Vagina (tissue), 2 donors: ENCODE data around the gene TMEM45A. TPM values are rescaled to one million over a fixed set of nuclear protein-coding genes. Genes with fewer than 3 reads are reported as not detected.

Source experiments
- DNase-seq, 2 donors: peaks; one replicate each; pipeline ENCODE4 v3.0.0-alpha.2; 2017; ENCODE audit errors: extremely low spot score in 2 of 2
- H3K27ac ChIP-seq: fragments of 200-600 bp; sonication (generic); one replicate; pipeline ENCODE4 v1.5.1; 2019
- H3K27me3 ChIP-seq: fragments of 200-600 bp; sonication (generic); one replicate; pipeline ENCODE4 v1.5.1; 2019
- H3K36me3 ChIP-seq, 2 donors: fragments of 200-600 bp; sonication (generic); one replicate each; pipeline ENCODE4 v1.5.1; 2017 to 2019
- H3K4me1 ChIP-seq: fragments of 200-600 bp; sonication (generic); one replicate; pipeline ENCODE4 v1.5.1; 2019
- H3K4me3 ChIP-seq, 2 donors: fragments of 200-600 bp; sonication (generic); 1 replicate in 1 of 2; 2 replicates in 1 of 2; pipeline ENCODE4 v1.5.1; 2016 to 2019
- H3K9me3 ChIP-seq: fragments of 200-600 bp; sonication (generic); one replicate; pipeline ENCODE4 v1.5.1; 2019
- POLR2A ChIP-seq, 2 donors: fragments of 450-650 bp; IDR thresholded peaks; one replicate each; pipeline ENCODE4 v1.6.1; 2017; ENCODE audit warnings: antibody characterized with exemption in 2 of 2, mild to moderate bottlenecking in 2 of 2, moderate library complexity in 2 of 2
- POLR2AphosphoS5 ChIP-seq, 2 donors: sonication (generic); formaldehyde crosslinking; IDR thresholded peaks; one replicate each; pipeline ENCODE4 v1.9.0; 2017; ENCODE audit warnings: antibody characterized with exemption in 2 of 2, mild to moderate bottlenecking in 2 of 2, low read depth in 1 of 2; ENCODE audit not compliant: insufficient read depth in 1 of 2
- intact Hi-C: fragments of 100-400 bp; cut with DNase I; formaldehyde crosslinking; loops from one replicate; pipeline ENCODE4 v1.15.1; 2023
- total RNA-seq: library from RNA; depleted of rRNA; stranded (reverse); fragments of >200 nt; gene quantifications from one replicate; pipeline ENCODE4 v1.2.3, GENCODE V29; 2016
- TF ChIP-seq, protein P1 (sequence below), 3 experiments: fragments of 450-650 bp in 2 of 3; fragments of 200-600 bp in 1 of 3; sonication (generic) in 1 of 3; IDR thresholded peaks; one replicate each; pipeline ENCODE4 v1.5.1; 2017 to 2019; ENCODE audit warnings: antibody characterized with exemption in 3 of 3, mild to moderate bottlenecking in 2 of 3, moderate library complexity in 2 of 3

TMEM45A gene
- total RNA-seq, 1 donor from 2014 or later = 46.4 TPM

DNA sequence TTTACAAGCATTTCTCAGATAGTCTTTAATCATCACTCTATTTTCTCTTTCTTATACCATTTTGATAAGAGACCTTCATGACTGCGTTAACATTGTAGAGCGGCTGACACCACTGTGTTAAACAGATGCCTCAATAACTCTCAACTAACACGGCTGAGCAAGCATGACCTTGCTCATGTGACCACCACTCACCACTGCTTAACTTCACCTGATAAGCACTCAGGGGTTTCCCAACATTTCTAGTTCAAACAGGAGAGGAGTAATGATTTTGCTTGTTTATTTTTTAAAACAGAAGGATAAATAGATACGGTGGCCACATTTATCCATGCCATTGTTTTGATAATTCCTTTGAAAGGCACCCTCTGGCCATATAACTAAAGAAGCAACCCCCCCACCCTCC, 37.7 kb upstream of the TMEM45A start:
- Histone ChIP-seq H3K27me3 (no peaks in the 10 kb centered on the region), H3K9me3 (no peaks in the 10 kb centered on the region), H3K27ac (no peak overlapping the region), H3K4me1 (no peaks in the 10 kb centered on the region), H3K36me3 (no peaks in the 10 kb centered on the region), H3K4me3 (no peak overlapping the region)
- TF ChIP-seq, protein P1, sequence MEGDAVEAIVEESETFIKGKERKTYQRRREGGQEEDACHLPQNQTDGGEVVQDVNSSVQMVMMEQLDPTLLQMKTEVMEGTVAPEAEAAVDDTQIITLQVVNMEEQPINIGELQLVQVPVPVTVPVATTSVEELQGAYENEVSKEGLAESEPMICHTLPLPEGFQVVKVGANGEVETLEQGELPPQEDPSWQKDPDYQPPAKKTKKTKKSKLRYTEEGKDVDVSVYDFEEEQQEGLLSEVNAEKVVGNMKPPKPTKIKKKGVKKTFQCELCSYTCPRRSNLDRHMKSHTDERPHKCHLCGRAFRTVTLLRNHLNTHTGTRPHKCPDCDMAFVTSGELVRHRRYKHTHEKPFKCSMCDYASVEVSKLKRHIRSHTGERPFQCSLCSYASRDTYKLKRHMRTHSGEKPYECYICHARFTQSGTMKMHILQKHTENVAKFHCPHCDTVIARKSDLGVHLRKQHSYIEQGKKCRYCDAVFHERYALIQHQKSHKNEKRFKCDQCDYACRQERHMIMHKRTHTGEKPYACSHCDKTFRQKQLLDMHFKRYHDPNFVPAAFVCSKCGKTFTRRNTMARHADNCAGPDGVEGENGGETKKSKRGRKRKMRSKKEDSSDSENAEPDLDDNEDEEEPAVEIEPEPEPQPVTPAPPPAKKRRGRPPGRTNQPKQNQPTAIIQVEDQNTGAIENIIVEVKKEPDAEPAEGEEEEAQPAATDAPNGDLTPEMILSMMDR (IDR thresholded peaks at IDR 0.05) = no peak
- TF ChIP-seq POLR2AphosphoS5 (IDR thresholded peaks at IDR 0.05; ENCODE audit: insufficient read depth in 1 of 2, low read depth in 1 of 2) (no peak), POLR2A (IDR thresholded peaks at IDR 0.05) (no peak)
- DNase-seq = no peak
- intact Hi-C loops = no loop called here

DNA sequence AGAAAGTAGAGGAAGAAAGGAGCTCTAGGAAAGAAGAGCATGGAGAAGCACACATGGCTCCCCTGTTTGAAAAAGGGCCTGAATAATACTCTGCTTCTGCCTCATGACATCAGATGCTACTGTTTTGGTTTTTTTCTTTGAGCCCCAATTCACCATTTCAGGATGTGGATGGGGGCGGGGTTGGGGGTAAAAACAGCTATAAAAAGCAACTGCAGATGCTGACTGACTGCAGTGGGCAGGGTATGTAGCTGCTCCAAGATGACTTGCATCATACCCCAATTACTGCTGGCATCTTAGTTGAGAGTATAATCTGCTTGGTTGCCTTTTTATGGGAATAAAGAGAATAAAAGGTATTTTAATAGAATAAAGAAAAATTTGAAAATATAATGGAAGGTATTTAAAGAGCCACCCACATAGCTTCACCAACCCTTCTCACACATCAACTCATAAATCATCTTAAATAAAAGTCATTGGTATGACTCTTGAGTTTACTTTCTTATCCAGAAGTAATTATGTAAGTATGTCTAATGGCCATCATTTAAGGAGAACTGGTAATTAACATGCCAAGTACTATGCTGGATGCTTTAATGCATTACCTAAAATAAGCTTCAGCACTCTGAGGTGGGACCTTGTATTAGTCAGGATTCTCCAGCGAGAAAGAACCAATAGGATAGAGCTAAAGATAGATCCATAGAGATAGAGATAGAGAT, 36.4 kb upstream of the TMEM45A start:
- Histone ChIP-seq H3K27me3 (no peaks in the 10 kb centered on the region), H3K27ac (no peak overlapping the region), H3K9me3 (no peaks in the 10 kb centered on the region), H3K4me3 (no peak overlapping the region), H3K36me3 (no peaks in the 10 kb centered on the region), H3K4me1 (no peaks in the 10 kb centered on the region)
- intact Hi-C loops = no loop called here
- DNase-seq = no peak
- TF ChIP-seq POLR2AphosphoS5 (IDR thresholded peaks at IDR 0.05; ENCODE audit: insufficient read depth in 1 of 2, low read depth in 1 of 2) (no peak), POLR2A (IDR thresholded peaks at IDR 0.05) (no peak)
- TF ChIP-seq, protein P1 (IDR thresholded peaks at IDR 0.05) = no peak

DNA sequence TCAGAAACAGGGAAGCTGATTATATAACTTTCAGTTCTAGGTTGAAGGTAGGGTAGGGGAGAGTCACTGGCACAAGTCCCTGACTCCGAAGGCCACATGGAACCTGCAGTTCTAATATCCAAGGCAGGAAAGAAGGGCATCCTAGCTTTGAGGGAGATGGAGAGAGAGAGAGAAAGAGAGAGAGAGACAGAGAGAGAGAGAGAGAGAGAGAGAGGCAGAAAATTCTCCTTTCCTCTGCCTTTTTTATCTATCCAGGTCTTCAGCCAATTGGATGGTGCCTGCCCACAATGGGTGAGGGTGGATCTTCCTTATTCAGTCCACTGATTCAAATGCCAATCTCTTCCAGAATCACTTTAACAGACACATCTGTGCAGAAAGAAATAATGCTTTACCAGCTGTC, 35.7 kb upstream of the TMEM45A start:
- TF ChIP-seq POLR2A (IDR thresholded peaks at IDR 0.05) (no peak), POLR2AphosphoS5 (IDR thresholded peaks at IDR 0.05; ENCODE audit: insufficient read depth in 1 of 2, low read depth in 1 of 2) (no peak)
- TF ChIP-seq, protein P1 (IDR thresholded peaks at IDR 0.05) = no peak

DNA sequence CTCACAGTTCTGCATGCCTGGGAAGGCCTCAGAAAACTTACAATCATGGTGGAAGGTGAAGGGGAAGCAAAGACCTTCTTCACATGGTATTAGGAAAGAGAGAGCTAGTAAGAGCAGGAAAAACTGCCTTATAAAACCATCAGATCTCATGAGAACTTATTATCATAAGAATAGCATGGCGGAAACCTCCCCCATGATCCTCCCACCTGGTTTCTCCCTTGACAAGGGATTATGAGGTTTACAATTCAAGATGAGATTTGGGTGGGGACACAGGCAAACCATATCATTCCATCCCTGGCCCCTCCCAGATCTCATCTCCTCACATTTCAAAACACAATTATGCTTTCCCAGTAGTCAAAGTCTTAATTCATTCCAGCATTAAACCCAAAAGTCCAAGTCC, 34.6 kb upstream of the TMEM45A start:
- no peak overlapping the region for H3K4me3 ChIP-seq
- TF ChIP-seq, protein P1 (IDR thresholded peaks at IDR 0.05) = no peak
- TF ChIP-seq POLR2A (IDR thresholded peaks at IDR 0.05) (no peak), POLR2AphosphoS5 (IDR thresholded peaks at IDR 0.05; ENCODE audit: insufficient read depth in 1 of 2, low read depth in 1 of 2) (no peak)
- H3K27ac ChIP-seq = no peak overlapping the region
- H3K27me3 ChIP-seq = no peaks in the 10 kb centered on the region
- no peaks in the 10 kb centered on the region for H3K36me3 ChIP-seq
- no peaks in the 10 kb centered on the region for H3K4me1 ChIP-seq
- intact Hi-C loops = no loop called here
- H3K9me3 ChIP-seq = no peaks in the 10 kb centered on the region
- DNase-seq = no peak

More for the DNA sequence above, 35.7 kb upstream of the TMEM45A start:
- Histone ChIP-seq H3K4me1 (no peaks in the 10 kb centered on the region), H3K9me3 (no peaks in the 10 kb centered on the region), H3K4me3 (no peak overlapping the region), H3K27ac (no peak overlapping the region), H3K36me3 (no peaks in the 10 kb centered on the region), H3K27me3 (no peaks in the 10 kb centered on the region)
- DNase-seq = no peak
- intact Hi-C loops = no loop called here

DNA sequence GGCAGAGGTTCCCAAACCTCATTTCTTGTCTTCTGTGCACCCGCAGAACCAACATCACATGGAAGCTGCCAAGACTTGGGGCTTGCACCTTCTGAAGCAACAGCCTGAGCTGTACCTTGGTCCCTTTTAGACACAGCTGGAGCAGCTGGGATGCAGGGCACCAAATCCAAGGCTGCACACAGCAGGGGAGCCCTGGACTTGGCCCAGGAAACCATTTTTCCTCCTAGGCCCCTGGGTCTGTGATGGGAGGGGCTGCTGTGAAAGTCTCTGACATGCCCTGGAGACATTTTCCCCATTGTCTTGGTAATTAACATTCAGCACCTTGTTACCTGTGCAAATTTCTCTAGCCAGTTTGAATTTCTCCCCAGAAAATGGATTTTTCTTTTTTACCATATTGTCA, 33.6 kb upstream of the TMEM45A start:
- no peak overlapping the region for H3K4me3 ChIP-seq
- H3K27ac ChIP-seq = no peak overlapping the region
- no peaks in the 10 kb centered on the region for H3K27me3 ChIP-seq
- no peaks in the 10 kb centered on the region for H3K36me3 ChIP-seq
- intact Hi-C loops = no loop called here
- no peaks in the 10 kb centered on the region for H3K4me1 ChIP-seq
- no peak for TF ChIP-seq POLR2A (IDR thresholded peaks at IDR 0.05)
- H3K9me3 ChIP-seq = no peaks in the 10 kb centered on the region
- no peak for DNase-seq
